ENCODE measurements around the gene PCNT.

PCNT gene

DNA sequence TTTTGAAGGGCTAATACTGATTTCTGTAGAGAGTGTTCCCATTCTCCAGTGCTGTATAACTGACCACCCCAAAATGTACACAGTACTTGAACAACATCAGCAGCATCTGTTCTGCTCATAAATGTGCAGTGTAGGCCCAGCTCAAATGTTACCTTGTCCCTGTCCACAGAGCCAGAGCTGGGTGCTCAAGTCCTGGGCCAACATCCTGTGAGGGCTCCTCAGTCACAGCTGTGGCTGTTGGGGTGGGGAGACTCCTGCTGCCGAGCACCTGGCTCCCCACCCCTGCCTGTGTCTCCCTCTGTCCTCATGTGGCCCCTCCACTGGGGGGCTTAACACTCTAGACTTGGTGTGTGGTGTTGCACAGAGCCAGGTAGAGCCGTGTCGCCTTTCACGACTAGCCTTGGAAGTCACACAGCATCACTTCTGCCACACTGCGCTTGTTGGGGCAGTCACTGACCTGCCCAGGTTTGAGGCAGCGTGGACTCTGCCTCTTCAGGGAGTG is 165.3 kb downstream of the PCNT start:
- DNase-seq: no peak
- H3K4me1 Mint-ChIP-seq (ENCODE audit: low read depth): peaks cover 7% of the 10 kb centered on the region
- H3K9me3 Mint-ChIP-seq: no peaks in the 10 kb centered on the region
- peaks cover 83% of the 10 kb centered on the region for H3K36me3 Mint-ChIP-seq (ENCODE audit: low read depth)
- peak overlapping the region; percentile 40 for H3K27ac Mint-ChIP-seq
- no peaks in the 10 kb centered on the region for H3K27me3 Mint-ChIP-seq
- no peak overlapping the region for H3K4me3 Mint-ChIP-seq

DNA sequence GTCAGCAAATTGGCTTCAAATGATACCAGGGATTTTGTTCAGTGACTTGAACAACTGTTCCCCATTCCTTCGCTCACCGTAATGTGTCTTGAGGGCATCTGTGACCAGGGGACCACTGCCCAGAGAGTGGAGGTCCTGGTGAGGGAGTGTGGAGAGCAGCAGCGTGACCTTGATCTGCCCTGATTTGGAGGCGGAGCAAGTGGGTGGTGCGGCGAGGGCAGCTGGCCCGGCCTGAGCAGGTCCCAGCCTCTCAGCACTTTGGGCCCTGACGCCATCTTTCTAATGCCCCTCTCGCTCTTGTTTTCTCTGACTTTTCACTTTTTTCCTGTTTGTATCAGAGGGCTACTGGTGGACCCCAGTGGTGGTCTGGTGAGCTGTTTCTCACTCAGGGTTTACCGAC is 165.8 kb downstream of the PCNT start:
- H3K36me3 Mint-ChIP-seq (ENCODE audit: low read depth): peaks cover 84% of the 10 kb centered on the region

DNA sequence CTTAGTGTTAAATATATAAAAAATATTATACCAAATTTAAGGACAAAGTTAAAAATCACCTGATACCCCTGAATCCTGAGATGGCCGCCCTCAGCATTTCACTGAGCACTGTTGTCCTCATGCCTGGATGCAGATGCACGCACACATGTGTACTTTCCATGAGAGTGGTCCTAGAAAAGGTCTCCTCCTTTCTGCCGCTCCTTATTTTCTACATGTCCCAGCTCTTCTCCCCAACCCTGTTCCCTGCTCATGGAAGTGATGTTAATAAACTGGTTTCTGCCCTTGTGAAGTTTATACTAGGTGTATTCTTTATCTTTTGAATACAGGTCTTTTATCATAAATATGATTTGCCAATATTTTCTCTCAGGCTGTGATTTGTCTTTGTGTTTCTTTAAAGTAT is 167.6 kb downstream of the PCNT start:
- H3K4me1 Mint-ChIP-seq (ENCODE audit: low read depth): peaks cover 11% of the 10 kb centered on the region
- no peak for DNase-seq
- no peaks in the 10 kb centered on the region for H3K27me3 Mint-ChIP-seq
- H3K27ac Mint-ChIP-seq: peak overlapping the region; percentile 48
- H3K9me3 Mint-ChIP-seq: no peaks in the 10 kb centered on the region
- H3K4me3 Mint-ChIP-seq: no peak overlapping the region
- H3K36me3 Mint-ChIP-seq (ENCODE audit: low read depth): peaks cover 83% of the 10 kb centered on the region

More for the DNA sequence above, 165.8 kb downstream of the PCNT start:
- Mint-ChIP-seq H3K9me3 (no peaks in the 10 kb centered on the region), H3K27me3 (no peaks in the 10 kb centered on the region), H3K27ac (peak overlapping the region; percentile 50), H3K4me1 (ENCODE audit: low read depth) (peaks cover 10% of the 10 kb centered on the region), H3K4me3 (no peak overlapping the region)
- DNase-seq: no peak

DNA sequence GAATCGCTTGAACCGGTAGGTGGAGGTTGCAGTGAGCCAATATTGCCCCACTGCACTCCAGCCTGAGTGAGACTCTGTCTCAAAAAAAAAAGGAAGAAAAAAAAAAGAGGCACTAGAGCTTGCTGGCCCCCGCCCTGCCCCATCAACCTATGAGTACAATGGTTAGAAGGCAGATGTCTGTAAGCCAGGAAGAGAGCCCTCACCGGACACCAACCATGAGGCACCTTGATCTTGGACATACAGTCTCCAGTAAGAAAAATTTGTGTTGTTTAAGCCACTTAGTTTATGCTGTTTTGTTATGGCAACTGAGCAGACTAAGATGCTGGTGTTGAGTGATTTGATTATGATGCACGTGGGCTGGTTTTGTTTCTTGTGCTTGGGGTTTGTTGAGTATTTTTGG is 168.9 kb downstream of the PCNT start:
- Mint-ChIP-seq H3K9me3 (no peaks in the 10 kb centered on the region), H3K27ac (no peak overlapping the region), H3K27me3 (no peaks in the 10 kb centered on the region), H3K4me3 (no peak overlapping the region), H3K36me3 (ENCODE audit: low read depth) (peaks cover 89% of the 10 kb centered on the region), H3K4me1 (ENCODE audit: low read depth) (peaks cover 11% of the 10 kb centered on the region)
- DNase-seq: no peak

DNA sequence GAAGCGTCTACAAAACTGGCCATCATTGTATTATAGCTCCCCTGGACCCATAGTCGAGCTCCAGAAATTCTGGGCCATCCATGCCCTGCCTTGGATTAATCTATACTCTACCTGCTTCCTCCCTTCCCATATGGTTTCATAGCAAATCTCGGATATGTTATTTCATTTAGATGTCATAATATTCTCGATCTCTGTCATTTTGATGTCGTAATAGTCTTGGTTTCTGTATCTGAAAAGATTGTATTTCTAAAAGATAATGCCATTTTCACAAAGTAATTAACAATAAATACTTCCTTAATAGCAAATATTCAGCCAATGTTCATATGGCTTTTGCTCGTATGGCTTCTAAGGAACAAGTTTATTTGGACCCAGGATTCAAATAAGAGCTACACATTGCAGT is 169.9 kb downstream of the PCNT start:
- peaks cover 15% of the 10 kb centered on the region for H3K4me1 Mint-ChIP-seq (ENCODE audit: low read depth)

More for the DNA sequence above, 169.9 kb downstream of the PCNT start:
- DNase-seq: no peak
- Mint-ChIP-seq H3K36me3 (ENCODE audit: low read depth) (peaks cover 91% of the 10 kb centered on the region), H3K27me3 (no peaks in the 10 kb centered on the region), H3K9me3 (no peaks in the 10 kb centered on the region), H3K4me3 (no peak overlapping the region), H3K27ac (no peak overlapping the region)

Measured in activated T-cell treated with anti-CD3 and anti-CD28 coated beads, Interleukin-2, amount 50 U/mL, for 24 hours (primary cell).